SU-DHL-6 (cell line): ENCODE results near the gene ZNF554.

Experiments used
- H2AFZ ChIP-seq: fragments of 200-600 bp; sonication (generic); 2 replicates; pipeline ENCODE4 v1.6.1; 2014; ENCODE audit warnings: low read depth, mild to moderate bottlenecking, moderate library complexity, mixed read lengths, antibody characterized with exemption, low read length; ENCODE audit not compliant: severe bottlenecking
- H3F3A ChIP-seq: fragments of 200-600 bp; shearing (Covaris generic); 2 replicates; pipeline ENCODE4 v1.6.0; 2016; ENCODE audit warnings: antibody characterized with exemption, mild to moderate bottlenecking; ENCODE audit not compliant: insufficient read depth
- H3K27ac ChIP-seq: fragments of 200-600 bp; sonication (generic); 2 replicates; pipeline ENCODE4 v1.5.1; 2016; ENCODE audit warnings: low read depth, mild to moderate bottlenecking, low read length, moderate library complexity, mixed read lengths
- H3K27me3 ChIP-seq: fragments of 200-600 bp; sonication (generic), shearing (Covaris generic); 2 replicates; pipeline ENCODE4 v1.6.0; 2014; ENCODE audit warnings: mild to moderate bottlenecking, low read length
- H3K36me3 ChIP-seq: fragments of 200-600 bp; sonication (generic); 2 replicates; pipeline ENCODE4 v1.6.1; 2014; ENCODE audit warnings: mild to moderate bottlenecking, low read length, mixed read lengths
- H3K4me2 ChIP-seq: fragments of 300-600, 200-600 bp; shearing (Covaris generic), sonication (generic); 2 replicates; pipeline ENCODE4 v1.6.0; 2014; ENCODE audit warnings: low read length, low read depth, mild to moderate bottlenecking; ENCODE audit not compliant: poor library complexity, severe bottlenecking
- H3K4me3 ChIP-seq: fragments of 200-600 bp; sonication (generic); 2 replicates; pipeline ENCODE4 v1.5.1; 2014; ENCODE audit warnings: antibody characterized with exemption, low read length, mild to moderate bottlenecking, mixed read lengths; ENCODE audit not compliant: insufficient read depth, poor library complexity, severe bottlenecking
- H3K79me2 ChIP-seq: fragments of 200-600 bp; sonication (generic); 2 replicates; pipeline ENCODE4 v1.6.1; 2014; ENCODE audit warnings: mild to moderate bottlenecking, low read length, moderate library complexity; ENCODE audit not compliant: insufficient read depth
- H3K9ac ChIP-seq: fragments of 200-600 bp; sonication (generic); 2 replicates; pipeline ENCODE4 v1.7.0; 2014; ENCODE audit warnings: mild to moderate bottlenecking, low read length
- H3K9me2 ChIP-seq: fragments of 200-600 bp; sonication (generic); replicated peaks from 2 replicates; pipeline ENCODE4 v1.6.1; 2014; ENCODE audit warnings: low read length; ENCODE audit not compliant: insufficient read depth
- H3K9me3 ChIP-seq: fragments of 200-600 bp; sonication (generic); 2 replicates; pipeline ENCODE4 v1.6.1; 2014; ENCODE audit warnings: low read length, mixed read lengths; ENCODE audit not compliant: insufficient read depth
- H4K20me1 ChIP-seq: fragments of 200-600 bp; sonication (generic); 2 replicates; pipeline ENCODE4 v1.6.1; 2014; ENCODE audit warnings: low read depth, mild to moderate bottlenecking, antibody characterized with exemption, low read length, moderate library complexity, mixed read lengths
- EZH2phosphoT487 ChIP-seq: fragments of 200-600 bp; sonication (generic), shearing (Covaris generic); conservative IDR thresholded peaks from 2 replicates; pipeline ENCODE4 v1.6.1; 2018; ENCODE audit warnings: mild to moderate bottlenecking, antibody characterized with exemption, low read length, moderate library complexity, mixed read lengths
- TF ChIP-seq, protein P1 (sequence below): fragments of 200-600 bp; sonication (generic); IDR thresholded peaks from one replicate; pipeline ENCODE4 v1.5.1; 2017; ENCODE audit warnings: antibody characterized with exemption, mild to moderate bottlenecking, low read length, moderate library complexity; ENCODE audit not compliant: insufficient read depth, poor library complexity, severe bottlenecking

Gene ZNF554

DNA sequence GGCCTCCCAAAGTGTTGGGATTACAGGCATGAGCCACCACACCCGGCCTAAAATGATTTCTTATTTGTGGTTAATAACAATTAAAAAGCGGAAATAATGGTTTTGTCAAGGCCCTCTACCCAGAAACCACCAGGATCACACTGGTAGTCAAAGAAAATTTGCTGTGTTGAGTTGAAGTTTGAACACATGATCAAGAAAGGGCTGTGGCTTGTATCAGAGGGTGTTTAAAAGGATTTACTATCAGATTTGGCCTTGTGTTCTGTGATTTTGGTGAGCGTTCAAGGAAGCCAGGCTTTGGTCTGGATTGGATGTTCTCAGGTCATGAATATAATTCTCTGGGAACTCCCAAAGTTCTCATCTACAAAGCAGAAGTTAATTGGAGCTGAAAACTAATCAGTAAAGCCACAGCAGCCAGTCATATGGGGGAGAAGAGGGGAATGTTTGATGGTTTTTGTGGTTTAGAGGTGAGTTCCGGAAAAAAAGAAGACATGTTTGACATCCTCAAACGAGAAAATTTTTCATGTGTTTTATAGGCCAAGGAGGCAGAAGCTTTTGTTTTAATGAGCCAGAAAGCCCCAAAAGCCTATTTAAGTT is 36.9 kb downstream of the ZNF554 start:
- H3K4me3 ChIP-seq, result no peak overlapping the region
- H2AFZ ChIP-seq, result no peak overlapping the region
- H3K4me2 ChIP-seq, result no peak overlapping the region
- no peaks in the 10 kb centered on the region for H3F3A ChIP-seq
- no peaks in the 10 kb centered on the region for H3K9me2 ChIP-seq
- TF ChIP-seq, protein P1, sequence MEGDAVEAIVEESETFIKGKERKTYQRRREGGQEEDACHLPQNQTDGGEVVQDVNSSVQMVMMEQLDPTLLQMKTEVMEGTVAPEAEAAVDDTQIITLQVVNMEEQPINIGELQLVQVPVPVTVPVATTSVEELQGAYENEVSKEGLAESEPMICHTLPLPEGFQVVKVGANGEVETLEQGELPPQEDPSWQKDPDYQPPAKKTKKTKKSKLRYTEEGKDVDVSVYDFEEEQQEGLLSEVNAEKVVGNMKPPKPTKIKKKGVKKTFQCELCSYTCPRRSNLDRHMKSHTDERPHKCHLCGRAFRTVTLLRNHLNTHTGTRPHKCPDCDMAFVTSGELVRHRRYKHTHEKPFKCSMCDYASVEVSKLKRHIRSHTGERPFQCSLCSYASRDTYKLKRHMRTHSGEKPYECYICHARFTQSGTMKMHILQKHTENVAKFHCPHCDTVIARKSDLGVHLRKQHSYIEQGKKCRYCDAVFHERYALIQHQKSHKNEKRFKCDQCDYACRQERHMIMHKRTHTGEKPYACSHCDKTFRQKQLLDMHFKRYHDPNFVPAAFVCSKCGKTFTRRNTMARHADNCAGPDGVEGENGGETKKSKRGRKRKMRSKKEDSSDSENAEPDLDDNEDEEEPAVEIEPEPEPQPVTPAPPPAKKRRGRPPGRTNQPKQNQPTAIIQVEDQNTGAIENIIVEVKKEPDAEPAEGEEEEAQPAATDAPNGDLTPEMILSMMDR, result no peak
- no peaks in the 10 kb centered on the region for H3K79me2 ChIP-seq
- H3K27me3 ChIP-seq, result no peaks in the 10 kb centered on the region
- H4K20me1 ChIP-seq, result no peaks in the 10 kb centered on the region
- H3K27ac ChIP-seq, result no peak overlapping the region
- H3K9ac ChIP-seq, result no peak overlapping the region
- H3K9me3 ChIP-seq, result peaks cover 29% of the 10 kb centered on the region; the same call in 1 of the 2 replicates
- peaks cover 32% of the 10 kb centered on the region for H3K36me3 ChIP-seq

DNA sequence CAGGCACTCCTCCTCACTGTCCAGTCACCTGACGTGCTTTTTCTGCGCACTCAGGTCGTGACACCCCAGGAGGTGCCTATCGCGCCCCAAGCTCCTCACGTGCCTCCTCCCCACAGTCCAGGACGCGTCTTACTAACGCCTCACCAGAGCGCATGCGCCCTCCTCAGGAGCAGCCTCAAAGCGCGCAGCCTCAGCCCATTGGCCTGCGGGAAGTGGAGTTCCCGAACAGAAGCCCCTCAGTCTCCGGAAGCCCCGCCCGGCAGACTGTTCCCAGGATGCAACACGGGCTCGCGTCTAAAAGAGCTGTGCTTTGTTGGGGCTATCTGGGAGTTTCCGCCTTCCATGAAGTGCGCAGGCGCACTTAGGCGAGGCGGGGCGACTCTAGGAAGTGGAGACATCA is 39.2 kb downstream of the ZNF554 start:
- TF ChIP-seq, protein P1, result no peak
- no peak for TF ChIP-seq EZH2phosphoT487
- Histone ChIP-seq H3F3A (no peaks in the 10 kb centered on the region), H3K4me3 (no peak overlapping the region), H3K9me3 (peaks cover 10% of the 10 kb centered on the region; the same call in 1 of the 2 replicates), H3K9ac (no peak overlapping the region), H3K36me3 (peaks cover 9% of the 10 kb centered on the region; the same call in 1 of the 2 replicates), H4K20me1 (no peaks in the 10 kb centered on the region), H2AFZ (no peak overlapping the region), H3K9me2 (no peaks in the 10 kb centered on the region), H3K4me2 (no peak overlapping the region), H3K27ac (no peak overlapping the region), H3K79me2 (no peaks in the 10 kb centered on the region), H3K27me3 (no peaks in the 10 kb centered on the region)

DNA sequence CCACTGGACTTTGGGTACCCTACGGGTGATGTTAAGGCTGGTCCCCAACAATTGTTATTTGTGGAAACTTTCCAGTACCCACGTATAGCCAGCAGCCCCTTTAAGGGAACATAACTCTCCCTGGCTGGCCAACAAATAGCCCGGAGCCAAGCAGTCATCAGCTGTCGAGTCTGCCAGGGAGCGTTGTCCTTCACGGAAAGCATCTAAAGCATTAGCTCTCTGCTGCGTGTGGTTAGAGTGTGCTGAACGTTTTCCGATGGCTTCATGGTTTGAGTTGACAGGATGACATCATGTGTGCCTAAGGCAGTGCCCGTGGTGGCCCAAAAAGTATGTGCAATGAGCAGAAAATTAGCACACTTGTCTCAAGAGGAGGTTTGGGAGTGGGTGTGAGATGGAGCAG is 44.1 kb downstream of the ZNF554 start:
- TF ChIP-seq, protein P1, result no peak
- no peak for TF ChIP-seq EZH2phosphoT487
- Histone ChIP-seq H3K4me3 (no peak overlapping the region), H3K4me2 (no peak overlapping the region), H3K79me2 (no peaks in the 10 kb centered on the region), H3K36me3 (no peaks in the 10 kb centered on the region), H2AFZ (no peak overlapping the region), H3K9me3 (no peaks in the 10 kb centered on the region), H3K27me3 (no peaks in the 10 kb centered on the region), H4K20me1 (no peaks in the 10 kb centered on the region), H3K9me2 (no peaks in the 10 kb centered on the region), H3K27ac (no peak overlapping the region), H3K9ac (no peak overlapping the region), H3F3A (no peaks in the 10 kb centered on the region)
